COR-L47 (cell line): Measurements from ENCODE around the gene GRIA1.

ENCODE experiments used
- DNase-seq: peaks from one replicate; lab custom pipeline; 2025; lab: John Stamatoyannopoulos, UW

GRIA1 gene

GRCh38 chr5:153613144-153613543, 122.7 kb downstream of the GRIA1 start:
- DNase-seq: peak; percentile 15

GRCh38 chr5:153613672-153614071, 123.2 kb downstream of the GRIA1 start:
- DNase-seq: no peak

- DNase-seq: no peak
These were observed 126.7 kb downstream of the GRIA1 start for GRCh38 chr5:153617190-153617589.

- no peak for DNase-seq
These were observed 127.8 kb downstream of the GRIA1 start for GRCh38 chr5:153618307-153618706.

DNA sequence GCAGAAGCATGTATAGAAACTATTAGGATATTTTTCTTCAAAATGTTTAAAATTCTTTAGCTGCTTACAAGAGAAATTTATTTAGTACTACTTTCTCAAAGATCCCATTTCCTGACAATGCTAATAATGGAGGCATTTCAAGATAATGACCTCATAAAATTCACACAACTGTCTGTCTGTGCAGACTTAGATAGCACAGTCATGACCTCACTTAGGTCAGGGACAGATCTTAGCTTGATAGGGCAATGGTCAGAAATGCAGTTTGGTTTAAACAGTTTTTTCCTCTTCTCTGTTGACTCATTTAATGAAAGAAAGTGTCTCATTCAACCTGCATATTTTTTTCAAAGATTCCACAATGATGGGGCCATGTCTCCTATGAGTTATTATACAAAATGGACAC, 128.4 kb downstream of the GRIA1 start:
- DNase-seq: no peak

GRCh38 chr5:153619771-153620170, 129.3 kb downstream of the GRIA1 start:
- DNase-seq: no peak

- no peak for DNase-seq
These were observed 132.7 kb downstream of the GRIA1 start for GRCh38 chr5:153623124-153623523.

DNA sequence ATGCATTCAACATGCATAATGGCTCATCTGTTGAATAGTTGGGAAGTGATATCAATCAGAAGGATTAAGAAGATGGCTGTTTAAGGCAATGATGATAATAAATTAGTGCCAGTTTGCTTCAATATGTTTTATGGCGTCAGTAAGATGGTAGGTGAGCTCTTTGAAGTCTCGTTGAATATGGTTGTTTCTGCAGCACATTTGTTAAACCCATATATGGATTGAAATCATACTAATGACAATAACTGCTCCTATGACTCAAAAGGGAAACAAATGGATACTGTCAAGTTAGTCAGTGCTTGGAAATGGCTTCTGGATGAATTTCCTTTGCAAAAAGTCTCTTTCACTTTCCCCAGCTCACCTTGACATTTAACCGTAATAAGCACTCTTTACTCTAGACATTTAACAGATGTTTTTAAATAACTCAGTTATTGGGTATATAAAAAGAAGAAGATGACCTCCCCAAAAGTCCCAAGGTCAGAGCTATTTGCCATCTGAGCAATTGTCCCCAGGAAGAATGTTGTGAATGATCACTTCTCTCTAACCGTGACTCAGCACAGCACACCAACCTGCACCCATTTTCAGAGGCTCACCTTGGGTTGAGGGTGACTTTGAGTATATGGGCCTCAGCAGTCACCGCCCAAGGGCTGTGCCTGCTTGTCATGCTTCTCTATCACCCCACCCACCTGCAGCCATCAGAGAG, 133.4 kb downstream of the GRIA1 start:
- no peak for DNase-seq

GRCh38 chr5:153624451-153624765, 133.9 kb downstream of the GRIA1 start:
- no peak for DNase-seq

GRCh38 chr5:153625826-153626354, 135.4 kb downstream of the GRIA1 start:
- no peak for DNase-seq

DNA sequence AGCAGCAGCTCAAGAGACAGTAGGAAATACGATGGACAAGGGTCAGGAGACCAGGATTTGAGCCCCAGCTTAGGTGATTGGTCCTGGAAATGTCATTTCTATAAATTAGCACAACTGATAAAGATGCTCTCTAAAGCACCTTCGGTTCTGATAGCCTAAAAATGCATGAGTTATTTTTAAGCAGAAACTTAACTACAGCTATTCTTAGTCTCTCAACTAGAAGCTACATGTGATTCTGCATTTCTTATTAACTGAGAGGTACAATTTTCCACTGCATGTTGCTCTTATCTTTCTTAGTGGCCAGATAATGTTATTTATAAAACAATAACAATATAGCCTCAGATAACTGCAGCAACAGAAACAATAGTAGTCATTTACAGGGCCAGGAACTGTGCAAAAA, 136.4 kb downstream of the GRIA1 start:
- DNase-seq: no peak

- no peak for DNase-seq
These were observed 138.8 kb downstream of the GRIA1 start for GRCh38 chr5:153629027-153629895.

GRCh38 chr5:153630546-153630945, 140.1 kb downstream of the GRIA1 start:
- no peak for DNase-seq

DNA sequence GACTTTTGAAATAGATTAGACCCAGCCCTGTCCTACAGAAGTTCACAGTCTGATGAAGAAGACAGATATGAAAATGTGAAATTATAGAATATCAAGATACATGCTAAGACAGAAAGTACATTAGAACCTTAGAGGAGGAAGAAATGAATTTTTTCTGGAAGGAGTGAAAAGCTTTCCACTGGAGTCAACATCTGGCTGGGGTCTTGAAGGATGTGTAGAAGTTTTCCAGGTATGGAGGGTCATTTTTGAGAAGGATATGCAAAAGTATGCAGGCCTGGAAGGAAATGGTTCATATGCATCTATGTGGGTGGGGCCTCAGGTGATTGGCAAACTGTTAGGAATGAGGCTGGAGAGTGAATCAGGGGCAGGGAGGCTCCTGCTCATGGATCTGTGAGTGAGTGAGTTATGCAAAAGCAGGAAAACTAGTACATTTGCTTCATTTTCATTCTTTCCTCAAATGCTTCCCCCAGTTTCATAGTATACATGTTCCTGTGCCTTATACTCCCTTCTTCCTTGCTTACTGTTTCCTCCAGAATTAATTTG, 142.3 kb downstream of the GRIA1 start:
- DNase-seq: no peak

GRCh38 chr5:153636670-153637451, 146.4 kb downstream of the GRIA1 start:
- no peak for DNase-seq

GRCh38 chr5:153640293-153640692, 149.8 kb downstream of the GRIA1 start:
- no peak for DNase-seq

- no peak for DNase-seq
These were observed 150.8 kb downstream of the GRIA1 start for GRCh38 chr5:153641183-153641688.

GRCh38 chr5:153654504-153655200, 164.2 kb downstream of the GRIA1 start:
- no peak for DNase-seq

GRCh38 chr5:153655201-153655510, 164.7 kb downstream of the GRIA1 start:
- no peak for DNase-seq

DNA sequence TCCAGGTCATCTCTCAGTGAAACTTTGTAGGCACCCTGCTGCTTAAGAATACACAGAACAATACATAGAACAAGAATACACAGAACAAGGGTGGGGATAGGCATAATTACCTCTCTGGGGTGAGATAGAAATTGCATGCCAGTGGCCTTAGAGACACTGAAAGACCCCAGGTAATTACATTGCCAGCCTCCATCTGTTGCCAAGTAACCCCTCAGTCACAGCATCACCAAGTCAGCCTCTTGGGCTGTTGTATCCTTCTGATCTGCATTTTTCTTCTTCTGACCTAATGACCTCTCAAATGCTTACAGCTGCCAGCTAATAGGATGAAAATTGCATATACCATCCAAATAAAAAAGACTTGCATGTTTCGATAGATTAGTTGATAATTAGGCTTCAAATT, 167.7 kb downstream of the GRIA1 start:
- DNase-seq: peak; percentile 6

GRCh38 chr5:153658606-153659005, 168.1 kb downstream of the GRIA1 start:
- no peak for DNase-seq
